ENCODE results near the gene GSG1L. TPM values are rescaled to one million over a fixed set of nuclear protein-coding genes. Genes with fewer than 3 reads are reported as not detected.

Gene GSG1L
- polyA plus RNA-seq, 2 donors: 0.12 to 0.19 TPM

DNA sequence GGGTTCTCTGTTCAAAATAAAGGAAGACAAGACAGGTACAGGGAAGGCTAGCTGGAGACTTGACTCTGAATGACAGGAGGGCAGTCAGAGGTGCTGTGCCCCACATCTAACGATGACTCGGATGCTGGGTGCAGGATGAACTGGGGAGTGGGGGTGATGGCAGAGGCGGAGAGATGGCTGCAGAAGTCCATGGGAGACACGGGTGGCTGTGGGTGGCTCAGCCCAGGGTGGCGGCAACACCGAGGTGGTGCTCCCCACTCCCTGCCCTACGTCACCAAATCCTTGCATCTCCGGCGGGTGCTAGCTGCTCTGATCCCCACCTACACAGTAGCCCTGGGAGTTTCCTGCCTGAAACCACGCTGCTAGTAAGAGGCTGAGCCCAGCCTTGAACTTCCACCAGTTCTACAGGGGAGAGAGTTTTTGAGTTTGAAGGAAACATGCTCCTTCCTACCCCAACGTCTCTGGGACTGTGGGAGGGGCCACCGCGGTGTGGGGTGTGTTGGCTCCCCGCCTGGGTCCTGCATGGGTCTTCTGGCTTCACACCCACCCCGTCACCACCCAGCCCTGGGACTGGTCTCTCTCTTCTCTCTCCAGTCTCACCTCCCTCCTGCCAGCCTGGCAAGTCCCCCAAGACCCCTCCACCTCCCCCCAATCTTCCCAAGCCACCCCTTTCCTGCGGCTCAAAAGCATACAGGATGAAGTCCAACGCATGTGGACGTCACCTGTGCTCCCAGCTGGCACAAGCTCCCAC lies 4.5 kb downstream of the GSG1L start:
- no peak overlapping the region for H3K4me3 ChIP-seq (ENCODE audit: low read depth in 1 of 2, low read length in 2 of 2)
- H3K27me3 ChIP-seq (ENCODE audit: control insufficient read depth in 1 of 2, insufficient read depth in 2 of 2, low read length in 2 of 2): no peaks in the 10 kb centered on the region
- H3K9me3 ChIP-seq (ENCODE audit: control insufficient read depth in 2 of 2, insufficient read depth in 1 of 2, low read depth in 1 of 2, low read length in 1 of 2): no peaks in the 10 kb centered on the region
- H3K36me3 ChIP-seq (ENCODE audit: control insufficient read depth in 2 of 2, insufficient read depth in 2 of 2, low read length in 1 of 2): no peaks in the 10 kb centered on the region
- H3K4me1 ChIP-seq (ENCODE audit: control insufficient read depth in 2 of 2, insufficient read depth in 2 of 2, low read length in 1 of 2): peaks cover 5 to 9% of the 10 kb centered on the region in 2 donors
- 49 to 58% methylated on average over 18 of the region's 18 CpGs for WGBS, 2 donors
- H3K27ac ChIP-seq (ENCODE audit: low read depth in 2 of 2, low read length in 1 of 2): no peak overlapping the region

DNA sequence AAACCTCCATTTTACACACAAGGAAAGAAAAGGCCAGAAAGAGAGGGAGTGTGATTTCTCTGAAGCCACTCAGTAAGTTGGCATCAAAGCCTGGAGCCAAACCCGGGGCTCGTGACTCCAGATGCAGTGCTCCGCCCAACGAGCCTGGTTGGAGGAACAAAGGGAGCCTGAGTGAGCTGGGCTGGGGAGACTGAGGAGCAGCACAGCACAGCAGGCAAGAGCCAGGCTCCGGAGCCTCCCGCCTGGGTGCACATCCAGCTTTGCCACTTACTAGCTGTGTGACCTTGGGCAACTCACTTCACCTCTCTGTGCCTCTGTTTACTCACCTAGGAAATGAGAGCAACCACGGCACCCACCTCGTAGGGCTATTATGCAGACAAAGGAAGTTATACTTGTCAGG lies 5.6 kb downstream of the GSG1L start:
- H3K9me3 ChIP-seq (ENCODE audit: control insufficient read depth in 2 of 2, insufficient read depth in 1 of 2, low read depth in 1 of 2, low read length in 1 of 2): no peaks in the 10 kb centered on the region
- 77 to 80% methylated on average over 8 of the region's 8 CpGs for WGBS, 2 donors
- H3K27ac ChIP-seq (ENCODE audit: low read depth in 2 of 2, low read length in 1 of 2): no peak overlapping the region
- H3K36me3 ChIP-seq (ENCODE audit: control insufficient read depth in 2 of 2, insufficient read depth in 2 of 2, low read length in 1 of 2): no peaks in the 10 kb centered on the region
- H3K4me1 ChIP-seq (ENCODE audit: control insufficient read depth in 2 of 2, insufficient read depth in 2 of 2, low read length in 1 of 2): peaks cover 1 to 3% of the 10 kb centered on the region in 2 donors
- H3K27me3 ChIP-seq (ENCODE audit: control insufficient read depth in 1 of 2, insufficient read depth in 2 of 2, low read length in 2 of 2): no peaks in the 10 kb centered on the region
- H3K4me3 ChIP-seq (ENCODE audit: low read depth in 1 of 2, low read length in 2 of 2): no peak overlapping the region

DNA sequence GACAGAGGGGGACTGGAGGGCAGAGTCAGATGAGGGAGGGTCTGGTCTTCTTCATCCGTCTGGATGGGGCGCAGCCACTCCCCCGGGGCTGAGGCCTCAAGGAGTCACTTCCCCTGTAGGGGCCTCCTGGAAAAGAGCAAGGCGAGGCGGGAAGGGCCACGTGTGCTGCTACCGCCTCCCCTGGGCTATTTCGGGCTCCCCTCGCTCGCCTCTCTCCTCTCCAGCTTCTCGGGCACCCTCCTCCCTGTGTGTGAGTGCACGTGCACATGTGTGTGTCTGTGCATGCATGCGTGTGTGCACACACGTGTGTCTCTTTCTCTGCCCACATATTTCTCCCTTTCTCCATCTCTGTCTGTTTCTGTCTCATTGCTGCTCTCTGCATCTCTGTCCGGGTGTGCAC lies 10.1 kb downstream of the GSG1L start:
- no peaks in the 10 kb centered on the region for H3K9me3 ChIP-seq (ENCODE audit: control insufficient read depth in 2 of 2, insufficient read depth in 1 of 2, low read depth in 1 of 2, low read length in 1 of 2)
- 38 to 41% methylated on average over 15 of the region's 15 CpGs for WGBS, 2 donors
- H3K27ac ChIP-seq (ENCODE audit: low read depth in 2 of 2, low read length in 1 of 2): no peak overlapping the region
- H3K4me1 ChIP-seq (ENCODE audit: control insufficient read depth in 2 of 2, insufficient read depth in 2 of 2, low read length in 1 of 2): no peaks in the 10 kb centered on the region
- no peaks in the 10 kb centered on the region for H3K27me3 ChIP-seq (ENCODE audit: control insufficient read depth in 1 of 2, insufficient read depth in 2 of 2, low read length in 2 of 2)
- H3K4me3 ChIP-seq (ENCODE audit: low read depth in 1 of 2, low read length in 2 of 2): no peak overlapping the region
- no peaks in the 10 kb centered on the region for H3K36me3 ChIP-seq (ENCODE audit: control insufficient read depth in 2 of 2, insufficient read depth in 2 of 2, low read length in 1 of 2)

DNA sequence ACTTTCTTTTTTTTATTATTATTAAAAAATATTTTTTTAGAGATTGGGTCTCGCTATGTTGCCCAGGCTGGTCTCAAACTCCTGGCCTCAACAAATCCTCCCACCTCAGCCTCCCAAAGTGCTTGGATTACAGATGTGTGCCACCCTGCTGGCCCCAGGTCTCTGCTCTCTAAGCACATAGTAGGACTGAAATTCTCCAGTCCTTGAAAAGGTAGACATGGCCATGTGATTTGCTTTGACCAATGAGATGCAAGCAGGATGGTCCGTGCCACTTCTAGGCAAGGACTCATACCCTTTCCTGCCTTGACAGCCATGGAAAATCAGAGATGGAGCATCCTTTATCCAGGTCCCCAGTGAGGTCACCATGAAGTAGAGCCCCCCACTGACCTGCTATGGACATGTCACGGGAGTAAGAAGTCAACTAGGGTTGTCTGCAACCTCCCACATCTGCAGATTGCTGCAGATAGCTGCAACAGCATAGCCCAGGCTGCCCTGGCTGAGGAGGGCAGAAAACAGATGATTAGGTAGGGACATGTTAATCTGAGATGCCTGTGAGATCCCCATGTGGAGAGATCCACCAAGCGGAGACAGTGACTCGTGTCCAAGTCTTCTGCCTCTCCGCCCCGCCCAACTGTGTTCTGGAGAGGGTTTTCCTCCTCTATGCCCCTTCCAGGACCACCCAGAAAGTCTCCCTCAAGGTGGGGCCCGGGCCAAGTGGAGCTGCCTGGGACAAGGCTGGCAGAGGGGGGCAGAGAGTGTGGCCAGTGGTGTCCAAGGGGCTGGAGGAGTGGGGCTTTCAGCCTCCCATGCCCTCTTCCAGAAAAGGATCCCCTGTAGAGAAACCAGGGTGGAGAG lies 11.0 kb downstream of the GSG1L start:
- no peaks in the 10 kb centered on the region for H3K27me3 ChIP-seq (ENCODE audit: control insufficient read depth in 1 of 2, insufficient read depth in 2 of 2, low read length in 2 of 2)
- 74% methylated on average over 8 of the region's 8 CpGs for WGBS, 2 donors
- no peak overlapping the region for H3K4me3 ChIP-seq (ENCODE audit: low read depth in 1 of 2, low read length in 2 of 2)
- no peak overlapping the region for H3K27ac ChIP-seq (ENCODE audit: low read depth in 2 of 2, low read length in 1 of 2)
- H3K36me3 ChIP-seq (ENCODE audit: control insufficient read depth in 2 of 2, insufficient read depth in 2 of 2, low read length in 1 of 2): no peaks in the 10 kb centered on the region
- H3K9me3 ChIP-seq (ENCODE audit: control insufficient read depth in 2 of 2, insufficient read depth in 1 of 2, low read depth in 1 of 2, low read length in 1 of 2): no peaks in the 10 kb centered on the region
- no peaks in the 10 kb centered on the region for H3K4me1 ChIP-seq (ENCODE audit: control insufficient read depth in 2 of 2, insufficient read depth in 2 of 2, low read length in 1 of 2)

DNA sequence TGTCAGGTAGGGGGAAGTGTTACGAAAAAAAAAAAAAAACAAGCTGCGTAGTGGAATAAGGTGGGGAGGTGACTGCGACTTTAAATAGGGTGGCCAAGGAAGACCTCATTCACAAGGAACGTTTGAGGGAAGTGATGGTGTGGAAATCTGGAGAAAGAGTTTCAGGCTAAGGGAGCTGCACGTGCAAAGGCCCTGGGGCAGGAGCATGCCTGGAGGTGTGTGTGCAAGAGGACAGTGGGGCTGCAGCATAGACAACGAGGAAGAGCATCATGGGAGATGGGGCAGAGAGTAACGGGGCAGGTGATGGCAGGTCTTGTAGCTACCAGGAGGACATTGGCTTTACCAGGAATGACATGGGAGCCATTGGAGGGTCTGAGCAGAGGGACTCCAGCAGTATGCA lies 12.0 kb downstream of the GSG1L start:
- no peaks in the 10 kb centered on the region for H3K27me3 ChIP-seq (ENCODE audit: control insufficient read depth in 1 of 2, insufficient read depth in 2 of 2, low read length in 2 of 2)
- H3K4me3 ChIP-seq (ENCODE audit: low read depth in 1 of 2, low read length in 2 of 2): no peak overlapping the region
- WGBS, 2 donors: 78 to 79% methylated on average over 7 of the region's 7 CpGs
- H3K36me3 ChIP-seq (ENCODE audit: control insufficient read depth in 2 of 2, insufficient read depth in 2 of 2, low read length in 1 of 2): no peaks in the 10 kb centered on the region
- no peaks in the 10 kb centered on the region for H3K9me3 ChIP-seq (ENCODE audit: control insufficient read depth in 2 of 2, insufficient read depth in 1 of 2, low read depth in 1 of 2, low read length in 1 of 2)
- no peaks in the 10 kb centered on the region for H3K4me1 ChIP-seq (ENCODE audit: control insufficient read depth in 2 of 2, insufficient read depth in 2 of 2, low read length in 1 of 2)
- no peak overlapping the region for H3K27ac ChIP-seq (ENCODE audit: low read depth in 2 of 2, low read length in 1 of 2)

DNA sequence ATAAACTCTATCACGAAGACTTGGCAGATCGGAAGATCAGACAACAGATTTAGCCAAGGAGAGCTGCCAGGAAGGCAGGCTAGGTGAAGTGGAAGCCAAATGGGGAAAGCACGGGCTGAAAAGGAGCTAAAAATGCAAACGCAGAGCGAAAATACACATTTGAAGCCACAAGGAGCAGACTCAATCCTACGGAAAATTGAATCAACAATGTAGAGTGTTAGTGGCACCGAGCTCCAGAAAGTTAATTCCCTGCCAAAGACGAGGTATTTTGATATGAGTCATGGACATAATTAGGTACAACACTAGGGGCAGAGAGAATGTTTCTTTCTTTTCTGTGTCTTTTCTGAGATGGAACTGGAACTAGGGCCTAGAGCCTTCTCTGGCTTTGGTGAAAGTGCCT lies 20.7 kb downstream of the GSG1L start:
- H3K36me3 ChIP-seq (ENCODE audit: control insufficient read depth in 2 of 2, insufficient read depth in 2 of 2, low read length in 1 of 2): no peaks in the 10 kb centered on the region
- H3K27me3 ChIP-seq (ENCODE audit: control insufficient read depth in 1 of 2, insufficient read depth in 2 of 2, low read length in 2 of 2): no peaks in the 10 kb centered on the region
- H3K4me1 ChIP-seq (ENCODE audit: control insufficient read depth in 2 of 2, insufficient read depth in 2 of 2, low read length in 1 of 2): no peaks in the 10 kb centered on the region
- WGBS, 2 donors: 46 to 55% methylated on average over 8 of the region's 8 CpGs
- no peak overlapping the region for H3K4me3 ChIP-seq (ENCODE audit: low read depth in 1 of 2, low read length in 2 of 2)
- H3K27ac ChIP-seq (ENCODE audit: low read depth in 2 of 2, low read length in 1 of 2): no peak overlapping the region
- H3K9me3 ChIP-seq (ENCODE audit: control insufficient read depth in 2 of 2, insufficient read depth in 1 of 2, low read depth in 1 of 2, low read length in 1 of 2): peaks cover 0 to 2% of the 10 kb centered on the region in 2 donors

DNA sequence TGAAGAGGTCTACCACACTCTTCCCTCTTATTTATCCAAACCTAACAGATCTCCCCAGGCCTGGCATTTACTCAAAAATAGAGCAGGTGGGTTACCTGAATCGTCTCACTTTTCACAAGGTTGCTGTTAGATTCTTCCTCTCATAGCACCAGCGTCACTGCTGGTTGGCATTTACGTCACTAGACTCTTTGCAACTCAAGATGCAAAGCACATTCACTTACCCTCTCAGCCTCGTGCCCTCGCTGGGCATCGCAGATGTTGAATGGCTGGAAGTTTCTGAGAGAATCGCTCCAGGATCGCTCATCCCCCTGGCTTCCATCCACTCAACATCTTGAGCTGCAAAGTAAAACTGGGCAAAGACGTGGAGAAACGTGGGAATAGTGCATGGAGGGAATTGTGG lies 21.9 kb downstream of the GSG1L start:
- Histone ChIP-seq H3K4me1 (ENCODE audit: control insufficient read depth in 2 of 2, insufficient read depth in 2 of 2, low read length in 1 of 2) (no peaks in the 10 kb centered on the region), H3K4me3 (ENCODE audit: low read depth in 1 of 2, low read length in 2 of 2) (no peak overlapping the region), H3K9me3 (ENCODE audit: control insufficient read depth in 2 of 2, insufficient read depth in 1 of 2, low read depth in 1 of 2, low read length in 1 of 2) (peaks cover 0 to 2% of the 10 kb centered on the region in 2 donors), H3K36me3 (ENCODE audit: control insufficient read depth in 2 of 2, insufficient read depth in 2 of 2, low read length in 1 of 2) (no peaks in the 10 kb centered on the region), H3K27me3 (ENCODE audit: control insufficient read depth in 1 of 2, insufficient read depth in 2 of 2, low read length in 2 of 2) (no peaks in the 10 kb centered on the region), H3K27ac (ENCODE audit: low read depth in 2 of 2, low read length in 1 of 2) (no peak overlapping the region)
- WGBS, 2 donors: 88 to 89% methylated on average over 10 of the region's 10 CpGs

DNA sequence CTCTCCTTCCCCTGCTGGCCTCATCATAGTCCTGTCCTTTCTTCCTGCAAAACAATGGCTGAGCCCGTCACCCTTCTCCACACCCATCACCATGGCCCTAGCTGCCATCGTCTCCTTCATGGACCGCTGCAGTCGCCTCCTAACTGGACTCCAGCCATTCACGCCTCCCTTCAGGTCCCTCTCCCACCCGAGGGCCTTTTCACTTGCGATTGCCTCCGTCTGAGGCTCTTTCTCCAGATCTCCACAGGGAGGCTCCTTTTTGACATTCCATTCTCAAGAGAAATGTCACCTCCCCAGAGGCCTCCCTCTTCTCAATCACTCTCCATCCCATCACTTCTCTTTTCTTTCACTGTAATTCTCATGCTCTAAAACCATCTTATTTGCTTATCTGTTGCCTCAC lies 23.5 kb downstream of the GSG1L start:
- Histone ChIP-seq H3K9me3 (ENCODE audit: control insufficient read depth in 2 of 2, insufficient read depth in 1 of 2, low read depth in 1 of 2, low read length in 1 of 2) (peaks cover 0 to 2% of the 10 kb centered on the region in 2 donors), H3K27ac (ENCODE audit: low read depth in 2 of 2, low read length in 1 of 2) (no peak overlapping the region), H3K4me3 (ENCODE audit: low read depth in 1 of 2, low read length in 2 of 2) (no peak overlapping the region), H3K27me3 (ENCODE audit: control insufficient read depth in 1 of 2, insufficient read depth in 2 of 2, low read length in 2 of 2) (no peaks in the 10 kb centered on the region), H3K36me3 (ENCODE audit: control insufficient read depth in 2 of 2, insufficient read depth in 2 of 2, low read length in 1 of 2) (no peaks in the 10 kb centered on the region), H3K4me1 (ENCODE audit: control insufficient read depth in 2 of 2, insufficient read depth in 2 of 2, low read length in 1 of 2) (no peaks in the 10 kb centered on the region)
- 72 to 73% methylated on average over 8 of the region's 8 CpGs for WGBS, 2 donors

DNA sequence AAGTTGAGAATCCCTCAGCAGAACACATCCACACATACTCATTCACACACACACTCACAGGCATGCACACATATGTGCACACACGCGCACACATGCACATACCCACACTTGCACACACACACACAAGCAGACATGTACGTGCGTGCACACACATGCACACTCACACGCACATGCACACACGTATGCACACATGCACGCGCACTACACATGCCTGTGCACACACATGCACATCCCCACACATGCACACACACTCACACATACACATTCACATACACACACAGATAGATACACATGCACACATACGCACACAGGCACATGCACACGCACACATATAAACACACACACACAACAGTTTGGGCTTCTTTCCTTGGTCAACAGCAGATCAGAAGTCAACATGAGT lies 24.0 kb downstream of the GSG1L start:
- no peaks in the 10 kb centered on the region for H3K4me1 ChIP-seq (ENCODE audit: control insufficient read depth in 2 of 2, insufficient read depth in 2 of 2, low read length in 1 of 2)
- H3K27me3 ChIP-seq (ENCODE audit: control insufficient read depth in 1 of 2, insufficient read depth in 2 of 2, low read length in 2 of 2): no peaks in the 10 kb centered on the region
- no peaks in the 10 kb centered on the region for H3K36me3 ChIP-seq (ENCODE audit: control insufficient read depth in 2 of 2, insufficient read depth in 2 of 2, low read length in 1 of 2)
- H3K27ac ChIP-seq (ENCODE audit: low read depth in 2 of 2, low read length in 1 of 2): no peak overlapping the region
- H3K9me3 ChIP-seq (ENCODE audit: control insufficient read depth in 2 of 2, insufficient read depth in 1 of 2, low read depth in 1 of 2, low read length in 1 of 2): peaks cover 0 to 2% of the 10 kb centered on the region in 2 donors
- no peak overlapping the region for H3K4me3 ChIP-seq (ENCODE audit: low read depth in 1 of 2, low read length in 2 of 2)
- 94 to 95% methylated on average over 10 of the region's 10 CpGs for WGBS, 2 donors

Measured in esophagus (tissue), 2 donors.